NCI-H748 (cell line): ENCODE data around the gene OPRPN.

Experiments
- DNase-seq: peaks from one replicate; lab custom pipeline; 2025; ENCODE audit not compliant: unreplicated experiment; lab: John Stamatoyannopoulos, UW

OPRPN gene, protein sequence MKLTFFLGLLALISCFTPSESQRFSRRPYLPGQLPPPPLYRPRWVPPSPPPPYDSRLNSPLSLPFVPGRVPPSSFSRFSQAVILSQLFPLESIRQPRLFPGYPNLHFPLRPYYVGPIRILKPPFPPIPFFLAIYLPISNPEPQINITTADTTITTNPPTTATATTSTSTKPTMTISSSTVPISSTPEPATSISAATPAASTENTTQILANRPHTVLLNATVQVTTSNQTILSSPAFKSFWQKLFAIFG

GRCh38 chr4:70397580-70397979, at the start of gene OPRPN:
Gene OPRPN, plus strand, starts transcription at chr4:70397940. Its CDS starts 1,346 bp downstream, at chr4:70399286.
- DNase-seq = no peak

- no peak for DNase-seq
These were observed 41.6 kb upstream of the OPRPN start for GRCh38 chr4:70356185-70356584.

DNA sequence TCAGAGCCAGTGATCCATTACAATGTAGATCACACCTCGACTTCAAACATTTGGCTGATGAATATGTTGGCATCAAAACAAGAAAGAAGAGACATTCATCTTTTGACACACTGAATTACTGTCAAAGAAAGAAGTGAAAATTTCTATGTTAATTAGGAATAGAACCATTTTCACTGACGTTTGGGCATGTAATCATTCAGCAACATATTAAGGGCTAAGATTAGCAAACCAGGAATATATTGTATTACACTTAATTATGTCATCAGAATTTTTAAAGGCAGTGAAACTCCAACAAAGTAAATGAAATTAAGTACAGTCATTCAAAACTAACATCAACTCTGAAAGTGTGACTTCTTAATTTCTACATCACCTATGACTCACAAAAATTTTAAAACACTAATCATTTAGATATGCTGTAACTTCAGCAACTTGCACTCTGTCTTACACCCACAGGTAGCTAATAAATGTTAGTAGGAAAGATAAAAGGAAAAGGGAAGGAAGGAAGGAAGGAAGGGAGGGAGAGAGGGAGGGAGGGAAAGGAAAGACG, 38.6 kb upstream of the OPRPN start:
- no peak for DNase-seq

DNA sequence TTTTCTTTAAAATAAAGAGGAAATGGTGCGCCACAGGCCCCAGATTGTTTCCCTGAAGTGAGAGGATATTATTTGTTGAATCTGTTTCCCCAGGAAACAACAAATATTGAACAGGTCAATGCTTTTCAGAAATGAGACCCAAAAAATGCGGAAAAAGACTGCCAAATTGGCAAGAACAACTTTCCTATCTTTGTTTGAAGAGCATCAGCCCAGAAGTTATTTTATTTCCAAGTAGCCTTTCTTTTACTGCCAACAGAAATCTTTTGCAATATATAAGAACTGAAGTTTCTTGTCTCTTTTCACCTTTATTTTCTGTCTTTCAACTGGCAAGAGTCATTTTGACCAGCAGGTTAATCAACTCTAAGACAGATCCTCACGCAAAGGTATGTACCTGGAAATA, 37.3 kb upstream of the OPRPN start, which contains the start of gene SMR3A:
Gene SMR3A (plus strand): TSS at position 301 of the 400 bp plus-strand sequence. CDS start 1,356 bp downstream, outside the sequence.
- no peak for DNase-seq

- no peak for DNase-seq
These were observed 33.7 kb upstream of the OPRPN start for GRCh38 chr4:70364002-70364401.

- peak; percentile 43 for DNase-seq
These were observed 32.3 kb upstream of the OPRPN start for GRCh38 chr4:70365479-70365878.

DNA sequence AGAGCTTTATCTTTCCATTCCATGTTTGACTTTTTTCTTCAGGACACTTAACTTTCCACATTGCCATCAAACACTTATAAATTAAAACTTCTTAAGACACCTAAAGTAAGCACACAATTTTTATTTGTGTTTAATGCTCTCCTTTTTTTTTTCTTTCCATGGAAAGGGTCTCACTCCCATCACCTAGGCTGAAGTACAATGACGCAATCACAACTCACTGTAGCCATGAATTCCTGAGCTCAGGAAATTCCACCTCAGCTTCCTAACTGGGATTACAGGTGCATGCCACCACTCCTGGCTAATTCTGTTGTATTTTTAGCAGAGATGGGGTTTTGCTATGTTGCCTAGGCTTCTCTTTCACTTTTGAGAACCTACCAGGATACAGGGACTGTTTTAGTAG, 29.9 kb upstream of the OPRPN start:
- DNase-seq = no peak

- DNase-seq = no peak
These were observed 25.8 kb upstream of the OPRPN start for GRCh38 chr4:70371987-70372386.

- no peak for DNase-seq
These were observed 25.0 kb upstream of the OPRPN start for GRCh38 chr4:70372760-70373159.

DNA sequence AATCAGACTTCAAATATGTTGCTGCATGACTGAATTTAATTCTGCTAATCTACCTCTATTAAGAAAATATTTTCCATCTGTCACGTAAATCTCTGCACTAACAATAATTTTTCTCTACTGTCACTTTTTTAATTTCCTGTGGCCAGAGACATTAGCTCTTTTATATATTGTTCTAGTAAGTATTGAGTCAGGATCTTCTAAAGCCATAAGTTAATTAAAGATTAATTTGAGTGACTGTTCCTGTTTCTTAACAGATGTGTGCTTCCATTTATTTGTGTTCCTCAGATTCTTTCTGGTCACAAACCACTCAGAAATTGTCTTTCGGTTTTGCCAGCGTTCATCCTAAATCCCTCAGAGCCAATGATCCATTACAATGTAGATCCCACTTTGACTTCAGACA, 17.2 kb upstream of the OPRPN start:
- no peak for DNase-seq

DNA sequence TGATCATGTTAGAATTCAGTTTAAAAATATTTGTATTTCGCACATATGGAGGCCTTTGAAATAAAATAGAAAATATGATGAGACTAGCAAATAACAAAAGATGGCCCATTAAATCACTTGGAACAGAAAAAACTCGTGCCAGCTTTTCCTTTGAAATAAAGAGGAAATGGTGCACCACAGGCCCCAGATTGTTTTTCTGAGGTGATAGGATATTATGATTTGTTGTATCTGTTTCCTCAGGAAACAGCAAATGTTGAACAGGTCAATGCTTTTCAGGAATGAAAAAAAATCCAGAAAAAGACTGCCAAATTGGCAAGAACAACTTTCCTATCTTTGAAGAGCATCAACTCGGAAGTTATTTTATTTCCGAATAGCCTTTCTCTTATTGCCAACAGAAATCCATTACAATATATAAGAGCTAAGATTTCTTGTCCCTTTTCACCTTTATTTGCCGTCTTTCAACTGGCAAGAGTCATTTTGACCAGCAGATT, 15.0 kb upstream of the OPRPN start, which contains the start of gene SMR3B:
Gene SMR3B (plus strand): TSS at position 441 of the 491 bp plus-strand sequence. CDS start 1,380 bp downstream, outside the sequence.
- DNase-seq = no peak

- no peak for DNase-seq
These were observed 5.5 kb upstream of the OPRPN start for GRCh38 chr4:70392057-70392776.

DNA sequence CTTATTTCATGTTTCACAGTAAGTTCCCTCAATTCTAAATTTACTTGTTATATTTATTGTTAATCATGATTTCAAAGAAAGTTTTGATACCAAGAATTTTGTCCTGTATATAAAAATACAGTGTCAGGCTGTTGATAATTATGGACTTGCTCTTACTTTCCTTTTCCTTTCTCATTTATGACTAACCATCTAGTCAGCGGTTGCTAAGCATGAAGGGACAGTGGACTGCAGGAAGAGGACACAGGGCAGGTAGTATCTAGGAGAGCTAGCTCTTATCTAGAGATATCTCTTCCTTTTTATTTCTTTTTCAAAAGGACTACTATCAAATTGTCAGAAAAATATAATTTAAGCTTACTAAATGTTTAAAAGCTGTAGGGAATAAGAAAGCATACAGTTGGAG, 1.6 kb downstream of the OPRPN start:
- DNase-seq = no peak

GRCh38 chr4:70402762-70403161, 5.0 kb downstream of the OPRPN start:
- DNase-seq = no peak

DNA sequence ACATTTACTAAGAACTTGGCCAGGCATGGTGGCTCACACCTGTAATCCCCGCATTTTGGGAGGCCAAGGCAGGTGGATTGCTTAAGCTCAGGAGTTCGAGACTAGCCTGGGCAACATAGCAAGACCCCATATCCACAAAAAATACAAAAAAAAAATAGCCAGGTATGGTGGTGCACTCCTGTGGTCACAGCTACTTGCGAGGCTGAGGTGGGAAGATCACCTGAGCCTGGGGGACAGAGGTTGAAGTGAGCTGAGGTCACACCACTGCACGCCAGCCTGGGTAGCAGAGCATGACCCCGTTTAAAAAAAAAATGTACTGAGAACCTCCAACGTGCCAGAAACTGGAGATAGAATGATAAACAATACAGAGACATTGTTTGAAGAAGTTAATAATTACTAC, 8.0 kb downstream of the OPRPN start:
- no peak for DNase-seq

GRCh38 chr4:70425306-70425705, 27.6 kb downstream of the OPRPN start:
- DNase-seq = no peak

DNA sequence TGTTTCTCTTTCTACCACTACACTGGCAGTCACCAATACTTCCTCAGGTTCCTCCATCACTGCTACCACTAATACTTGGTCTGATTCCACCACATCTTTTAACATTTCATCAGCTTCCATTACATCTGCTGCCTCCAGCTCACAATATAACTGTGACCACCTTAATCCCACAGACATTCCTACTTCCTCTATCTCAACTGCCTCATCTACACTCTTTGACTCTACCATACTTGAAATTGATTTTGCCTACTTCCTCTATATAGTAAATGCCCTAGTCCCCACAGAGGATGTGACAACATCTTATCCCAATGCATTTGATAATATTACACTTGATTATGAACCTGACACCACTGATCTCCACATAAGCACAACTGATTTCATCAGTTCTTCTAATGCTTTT, 29.0 kb downstream of the OPRPN start:
- no peak for DNase-seq

- DNase-seq = no peak
These were observed 39.5 kb downstream of the OPRPN start for GRCh38 chr4:70437197-70437596.

DNA sequence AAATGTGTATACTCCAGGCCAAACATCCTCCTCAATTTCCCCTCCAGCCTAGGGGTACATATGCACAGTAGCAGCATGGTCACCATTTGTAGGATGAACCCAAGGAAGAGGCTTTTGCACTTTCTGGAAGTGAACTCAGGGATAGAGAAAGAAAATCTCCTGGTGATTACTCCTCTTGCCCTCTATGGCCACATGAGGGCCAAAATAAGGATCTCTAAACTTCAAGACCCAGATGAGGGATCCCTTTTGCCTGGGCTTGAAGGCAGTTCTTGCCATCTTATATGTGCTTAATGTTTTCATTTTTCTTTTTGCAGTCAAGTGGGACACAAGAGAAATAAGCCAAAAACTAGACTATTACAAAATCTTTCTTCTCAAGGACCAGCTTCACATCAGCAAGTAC, 44.7 kb downstream of the OPRPN start:
- no peak for DNase-seq

- no peak for DNase-seq
These were observed 45.6 kb downstream of the OPRPN start for GRCh38 chr4:70443329-70443728.

GRCh38 chr4:70449220-70449619, 51.5 kb downstream of the OPRPN start:
- DNase-seq = no peak

- DNase-seq = no peak
These were observed 55.2 kb downstream of the OPRPN start for GRCh38 chr4:70452946-70453345.
